ENCODE measurements around the gene GALNT8.
A peak's percentile ranks its signal among the peaks of the same experiment; 100 is the strongest.
"Not testable (repeated sequence)": the region's sequence is repeated elsewhere in the genome, so short reads cannot be mapped to it uniquely, and the experiment has no call there.

GALNT8 gene, protein sequence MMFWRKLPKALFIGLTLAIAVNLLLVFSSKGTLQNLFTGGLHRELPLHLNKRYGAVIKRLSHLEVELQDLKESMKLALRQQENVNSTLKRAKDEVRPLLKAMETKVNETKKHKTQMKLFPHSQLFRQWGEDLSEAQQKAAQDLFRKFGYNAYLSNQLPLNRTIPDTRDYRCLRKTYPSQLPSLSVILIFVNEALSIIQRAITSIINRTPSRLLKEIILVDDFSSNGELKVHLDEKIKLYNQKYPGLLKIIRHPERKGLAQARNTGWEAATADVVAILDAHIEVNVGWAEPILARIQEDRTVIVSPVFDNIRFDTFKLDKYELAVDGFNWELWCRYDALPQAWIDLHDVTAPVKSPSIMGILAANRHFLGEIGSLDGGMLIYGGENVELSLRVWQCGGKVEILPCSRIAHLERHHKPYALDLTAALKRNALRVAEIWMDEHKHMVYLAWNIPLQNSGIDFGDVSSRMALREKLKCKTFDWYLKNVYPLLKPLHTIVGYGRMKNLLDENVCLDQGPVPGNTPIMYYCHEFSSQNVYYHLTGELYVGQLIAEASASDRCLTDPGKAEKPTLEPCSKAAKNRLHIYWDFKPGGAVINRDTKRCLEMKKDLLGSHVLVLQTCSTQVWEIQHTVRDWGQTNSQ

GRCh38 chr12:4719821-4720636, at the start of gene GALNT8:
TSS of gene GALNT8 (plus strand) at chr12:4720400. CDS start at chr12:4720678, 278 bp downstream.
- no peak for DNase-seq

DNA sequence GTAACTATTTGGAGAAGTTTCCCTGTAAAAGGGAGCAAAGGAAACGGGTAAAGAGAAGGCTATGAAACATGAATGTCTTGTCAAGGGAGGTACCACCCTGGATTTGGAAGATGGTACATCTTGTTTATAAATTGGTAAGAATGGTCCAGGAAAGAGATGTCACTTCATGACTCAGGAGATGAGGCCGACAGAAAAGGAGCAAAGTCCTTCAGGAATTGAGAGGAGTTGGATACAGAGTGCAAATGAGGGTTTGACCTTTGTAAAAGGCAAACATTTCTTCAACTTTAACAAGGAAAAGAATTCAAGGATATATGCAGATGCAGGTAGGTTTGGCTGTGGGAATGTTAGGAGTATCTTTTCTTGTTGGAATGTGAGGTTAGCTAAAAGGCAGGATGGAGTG, 40.5 kb upstream of the GALNT8 start:
- DNase-seq = no peak

- DNase-seq = no peak
These were observed 38.5 kb upstream of the GALNT8 start for GRCh38 chr12:4681732-4682131.

- DNase-seq = no peak
These were observed 34.9 kb upstream of the GALNT8 start for GRCh38 chr12:4685317-4685716.

DNA sequence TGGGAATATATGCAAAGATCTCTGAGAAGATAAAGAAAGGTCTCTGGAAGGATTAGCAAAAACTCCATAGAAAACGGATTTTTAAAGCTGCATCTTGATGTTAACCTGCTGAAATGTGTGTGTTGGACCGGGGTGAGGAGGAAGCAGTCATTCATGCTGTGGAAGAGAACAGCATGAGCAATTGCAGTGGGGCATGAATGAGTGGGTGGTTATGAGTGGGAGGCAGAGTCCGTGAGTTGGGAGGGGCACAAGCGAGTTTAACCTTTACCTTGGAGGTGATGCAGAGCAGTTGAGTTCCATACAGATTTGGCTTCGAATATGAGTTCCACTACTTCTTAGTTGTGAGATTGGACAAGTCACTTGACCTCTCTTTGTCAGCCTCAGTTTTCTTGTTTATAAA, 29.4 kb upstream of the GALNT8 start:
- no peak for DNase-seq

DNA sequence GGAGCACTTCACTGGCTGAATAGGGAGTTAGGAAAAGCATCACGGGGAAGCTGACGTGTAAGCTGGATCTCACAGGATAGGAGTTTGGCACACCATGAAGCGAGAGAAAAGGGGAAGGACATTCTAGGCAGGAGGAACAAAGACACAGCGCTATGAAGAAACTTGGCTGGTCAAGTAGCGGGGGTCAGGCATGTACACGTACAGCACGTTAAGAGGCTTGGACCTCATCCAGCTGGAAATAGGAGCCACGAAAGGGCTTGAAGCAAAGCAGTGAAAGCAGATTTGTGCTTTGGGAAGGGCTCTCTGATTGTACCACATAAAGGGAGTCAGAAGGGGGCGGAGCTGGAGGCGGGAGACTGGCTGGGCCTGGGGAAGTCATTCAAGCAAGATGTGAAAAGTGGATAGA, 19.6 kb upstream of the GALNT8 start:
- DNase-seq = peak; percentile 91

DNA sequence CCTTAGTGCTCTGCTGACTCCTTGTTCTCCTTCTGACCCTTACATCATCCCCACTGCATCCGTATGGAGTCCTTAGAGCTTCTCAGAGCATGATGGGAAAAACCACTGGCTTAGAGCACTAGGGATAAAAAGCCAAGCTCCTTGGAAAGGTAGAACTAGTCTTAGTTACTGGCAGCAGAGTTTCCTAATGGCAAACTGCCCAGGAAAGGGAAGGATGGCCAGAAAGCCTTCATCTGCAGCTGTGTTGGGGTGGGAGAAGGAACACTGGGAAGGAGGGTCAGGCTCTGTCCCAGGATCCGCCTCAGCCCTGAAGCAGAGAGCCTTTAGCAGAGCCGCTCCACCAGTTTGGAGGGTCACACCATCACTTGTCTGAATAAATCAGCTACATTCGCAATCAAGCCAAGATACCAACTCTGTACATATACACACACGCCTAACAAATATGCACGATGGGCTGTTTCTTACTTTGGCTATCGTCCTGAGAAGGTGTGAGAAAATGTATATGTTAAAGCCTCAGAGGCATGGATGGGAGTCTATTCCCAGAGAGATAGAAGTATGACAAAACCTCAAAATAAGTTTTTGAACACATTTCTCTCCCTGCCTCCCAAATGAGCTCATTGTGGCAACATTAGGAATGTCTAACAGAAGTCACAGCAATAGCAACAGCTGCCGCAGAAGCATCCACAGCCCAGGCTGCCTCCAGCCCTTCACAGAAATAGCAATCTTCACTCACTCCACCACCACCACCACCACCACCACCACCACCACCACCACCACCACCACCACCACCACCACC, 18.6 kb upstream of the GALNT8 start:
- peak; percentile 89 for DNase-seq

- DNase-seq = no peak
These were observed 16.5 kb upstream of the GALNT8 start for GRCh38 chr12:4703676-4704075.

- DNase-seq = no peak
These were observed 14.4 kb upstream of the GALNT8 start for GRCh38 chr12:4705824-4706223.

DNA sequence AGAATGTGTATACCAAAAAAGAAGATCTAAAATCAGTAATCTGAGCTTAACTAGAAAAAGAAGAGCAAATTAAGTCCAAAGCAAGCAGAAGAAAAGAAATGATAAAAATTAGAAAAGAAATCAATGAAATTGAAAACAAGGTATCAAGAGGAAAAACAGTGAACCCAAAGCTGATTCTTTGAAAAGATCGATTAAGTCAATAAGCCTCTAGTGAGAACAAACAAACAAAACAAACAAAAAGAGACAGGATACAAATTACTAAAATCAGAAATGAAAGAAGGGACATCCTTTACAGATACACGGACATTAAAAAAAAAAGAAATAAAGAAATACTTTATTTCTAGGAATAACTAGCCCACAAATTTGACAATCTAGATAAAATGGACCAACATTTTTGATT, 12.9 kb upstream of the GALNT8 start:
- DNase-seq = no peak

DNA sequence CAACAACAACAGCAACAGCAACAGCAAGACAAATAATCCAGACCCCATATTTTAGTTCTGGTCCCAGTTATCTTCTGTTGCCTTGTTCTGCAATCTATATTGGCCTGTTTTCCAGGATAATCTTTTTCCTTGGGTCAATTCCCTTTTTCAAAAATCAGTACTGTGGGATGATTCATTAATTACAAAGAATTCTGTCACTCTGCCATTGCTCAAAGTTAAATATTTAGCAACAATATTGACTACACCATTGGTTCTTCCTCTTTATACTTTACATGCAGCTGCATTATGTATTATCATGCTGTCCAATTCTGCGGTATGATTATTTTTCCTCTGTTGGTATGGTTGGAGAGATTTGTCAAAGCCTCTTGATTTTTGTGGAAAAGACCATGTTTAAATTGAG, 10.1 kb upstream of the GALNT8 start:
- DNase-seq = no peak

DNA sequence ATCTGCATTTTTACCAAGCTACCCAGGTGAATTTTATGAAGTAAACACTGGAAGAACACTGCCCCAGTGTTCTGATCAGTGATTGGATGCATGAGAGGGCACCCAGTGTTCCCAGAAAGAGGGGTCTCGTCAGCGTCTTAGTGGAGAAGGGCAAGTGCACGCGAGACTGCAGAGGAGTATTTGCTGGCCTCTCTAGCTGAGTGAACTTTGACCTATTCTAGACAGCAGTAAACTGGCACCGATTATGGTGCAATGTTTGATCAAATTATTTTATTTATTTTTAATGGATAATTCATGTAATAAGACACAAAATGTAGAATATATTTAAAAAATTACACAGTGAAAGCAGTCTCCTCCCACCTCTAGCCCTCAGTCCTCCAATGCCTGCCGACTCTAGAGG, 5.3 kb upstream of the GALNT8 start:
- DNase-seq = no peak

DNA sequence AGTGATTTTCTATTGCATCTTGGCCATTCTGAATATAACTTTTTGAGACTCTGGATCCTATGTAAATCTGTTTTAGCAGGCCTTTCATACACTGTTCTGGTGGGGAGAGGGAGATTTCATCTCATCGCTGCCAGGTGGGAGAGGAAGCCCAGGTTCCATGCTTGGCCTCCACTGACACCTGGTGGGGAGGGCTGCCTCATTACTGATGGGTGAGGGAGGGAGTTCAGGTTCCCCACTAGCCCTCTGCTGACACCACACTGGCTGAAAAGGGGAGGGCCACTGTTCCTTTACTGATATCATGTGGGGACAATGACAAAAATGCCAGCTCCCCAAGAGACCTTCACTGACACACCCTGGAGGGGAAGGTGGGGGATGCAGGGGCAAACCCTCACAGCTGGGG, 2.4 kb upstream of the GALNT8 start:
- no peak for DNase-seq

DNA sequence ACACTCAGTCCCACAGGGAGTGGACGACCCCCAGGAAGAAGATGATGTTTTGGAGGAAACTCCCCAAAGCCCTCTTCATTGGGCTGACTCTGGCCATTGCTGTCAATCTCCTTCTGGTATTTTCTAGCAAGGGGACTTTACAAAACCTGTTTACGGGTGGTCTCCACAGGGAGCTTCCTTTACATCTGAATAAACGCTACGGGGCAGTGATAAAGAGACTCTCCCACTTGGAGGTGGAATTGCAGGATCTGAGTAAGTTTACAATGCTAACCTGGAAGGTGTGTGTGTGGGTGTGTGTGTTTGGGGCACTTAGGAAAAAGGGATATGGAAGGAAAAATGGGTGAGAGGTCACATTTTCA, 416 bp downstream of the GALNT8 start:
- no peak for DNase-seq

DNA sequence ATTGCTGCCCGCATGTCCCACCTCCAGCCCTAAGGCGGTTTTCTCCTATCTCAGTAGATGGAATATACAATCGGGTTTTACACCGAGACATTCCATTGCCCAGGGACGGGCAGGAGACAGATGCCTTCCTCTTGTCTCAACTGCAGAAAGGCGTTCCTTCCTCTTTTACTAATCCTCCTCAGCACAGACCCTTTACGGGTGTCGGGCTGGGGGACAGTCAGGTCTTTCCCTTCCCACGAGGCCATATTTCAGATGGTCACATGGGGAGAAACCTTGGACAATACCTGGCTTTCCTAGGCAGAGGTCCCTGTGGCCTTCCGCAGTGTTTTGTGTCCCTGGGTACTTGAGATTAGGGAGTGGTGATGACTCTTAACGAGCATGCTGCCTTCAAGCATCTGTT, 1.4 kb downstream of the GALNT8 start:
- DNase-seq = not testable (repeated sequence)

GRCh38 chr12:4723226-4723625, 3.0 kb downstream of the GALNT8 start:
- DNase-seq = no peak

GRCh38 chr12:4725057-4725456, 4.9 kb downstream of the GALNT8 start:
- DNase-seq = no peak

DNA sequence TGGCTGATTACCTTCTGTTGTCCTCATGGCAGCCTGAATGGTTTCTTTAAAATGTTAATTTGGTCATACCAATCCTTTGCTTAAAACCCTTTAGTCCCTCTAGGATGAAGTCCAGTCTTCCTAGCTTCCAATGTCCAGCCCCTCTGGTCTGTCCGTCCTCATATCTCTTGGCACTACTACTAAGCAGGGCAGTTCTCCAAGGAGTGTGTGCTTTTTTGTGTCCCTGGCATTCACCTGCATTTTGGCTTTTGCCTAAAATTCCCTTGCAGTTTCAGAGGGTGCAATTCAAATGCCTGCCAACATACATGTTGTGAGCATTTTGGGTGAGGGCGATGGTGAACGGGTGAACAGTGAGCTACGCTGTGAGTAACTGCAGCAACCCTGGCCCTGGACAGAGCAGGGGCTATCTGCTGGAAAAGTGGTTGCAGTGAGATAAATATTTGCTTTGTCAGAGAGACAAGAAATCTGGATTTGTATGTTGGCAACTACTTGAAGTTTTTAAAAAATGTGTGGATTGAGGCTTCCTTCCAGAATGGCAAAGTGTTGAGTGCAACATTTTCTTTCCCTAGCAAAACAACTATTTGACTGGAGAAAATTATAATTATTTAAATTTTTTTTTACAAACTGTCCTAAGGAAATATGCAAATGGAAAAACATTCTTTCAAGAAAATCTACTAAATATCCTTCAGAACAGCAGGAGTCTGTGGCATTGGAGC, 14.6 kb downstream of the GALNT8 start:
- no peak for DNase-seq

- no peak for DNase-seq
These were observed 15.9 kb downstream of the GALNT8 start for GRCh38 chr12:4736091-4736490.

- DNase-seq = no peak
These were observed 18.3 kb downstream of the GALNT8 start for GRCh38 chr12:4738541-4738940.

DNA sequence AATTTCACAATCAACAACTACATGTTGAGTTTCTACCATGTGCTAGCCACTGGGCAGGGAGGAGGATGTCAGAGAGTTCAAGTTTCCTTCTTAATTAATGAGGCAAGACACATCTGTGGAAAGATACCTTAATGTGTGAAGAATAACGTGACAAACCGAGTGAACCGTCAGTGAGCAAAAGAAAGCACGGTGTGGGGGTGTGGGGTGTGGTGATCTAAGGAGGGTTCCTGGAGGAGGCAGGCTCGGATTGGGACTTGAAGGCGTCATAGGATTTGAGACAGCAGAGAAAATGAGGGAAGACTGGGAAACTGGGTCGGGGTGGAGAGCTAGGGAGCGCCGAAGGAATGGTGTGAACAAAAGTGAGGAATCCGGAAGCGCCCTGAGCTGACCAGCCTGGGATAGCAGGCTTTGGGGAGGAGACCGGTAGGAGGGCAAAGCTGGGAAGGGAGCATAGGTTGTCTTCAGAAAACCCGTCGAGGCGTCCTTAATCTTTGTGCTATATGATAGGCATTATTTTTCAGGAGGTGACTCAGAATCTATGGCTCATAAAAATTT, 22.3 kb downstream of the GALNT8 start:
- DNase-seq = no peak

GRCh38 chr12:4743046-4743445, 22.8 kb downstream of the GALNT8 start:
- no peak for DNase-seq

Measured in left hindlimb (tissue), 1 donor.